Skin of body (tissue), 2 donors: ENCODE measurements around the gene WWOX. TPM values are rescaled to one million over a fixed set of nuclear protein-coding genes. Genes with fewer than 3 reads are reported as not detected.

ENCODE experiments used
- DNase-seq: peaks from one replicate; lab custom pipeline; 2025; lab: John Stamatoyannopoulos, UW
- total RNA-seq: library from RNA; depleted of rRNA; stranded (reverse); fragments of >200 nt; gene quantifications from one replicate; pipeline ENCODE4 v1.2.3, GENCODE V29; 2014

Gene WWOX
- total RNA-seq, 1 donor from 2014 or later = 30.5 TPM

GRCh38 chr16:78326731-78327130 lies 227.3 kb downstream of the WWOX start:
- DNase-seq = no peak

- no peak for DNase-seq
Observed at GRCh38 chr16:78331731-78332130, 232.3 kb downstream of the WWOX start.

- no peak for DNase-seq
Observed at GRCh38 chr16:78333808-78334207, 234.4 kb downstream of the WWOX start.

- DNase-seq = no peak
Observed at GRCh38 chr16:78340590-78340989, 241.1 kb downstream of the WWOX start.

- no peak for DNase-seq
Observed at GRCh38 chr16:78348068-78348467, 248.6 kb downstream of the WWOX start.

GRCh38 chr16:78348886-78349285 lies 249.4 kb downstream of the WWOX start:
- DNase-seq = no peak

- no peak for DNase-seq
Observed at GRCh38 chr16:78352184-78352583, 252.7 kb downstream of the WWOX start.

- no peak for DNase-seq
Observed at GRCh38 chr16:78353640-78354275, 254.3 kb downstream of the WWOX start.

- no peak for DNase-seq
Observed at GRCh38 chr16:78362524-78363135, 263.2 kb downstream of the WWOX start.

- peak; percentile 36 for DNase-seq
Observed at GRCh38 chr16:78363843-78364555, 264.5 kb downstream of the WWOX start.

- peak; percentile 64 for DNase-seq
Observed at GRCh38 chr16:78364556-78364880, 265.1 kb downstream of the WWOX start.

GRCh38 chr16:78365366-78365765 lies 265.9 kb downstream of the WWOX start:
- DNase-seq = peak; percentile 84

GRCh38 chr16:78368121-78369102 lies 269.0 kb downstream of the WWOX start:
- no peak for DNase-seq

GRCh38 chr16:78372277-78372676 lies 272.8 kb downstream of the WWOX start:
- DNase-seq = no peak

GRCh38 chr16:78375055-78375679 lies 275.7 kb downstream of the WWOX start:
- no peak for DNase-seq

GRCh38 chr16:78376452-78376851 lies 277.0 kb downstream of the WWOX start:
- DNase-seq = no peak

GRCh38 chr16:78377312-78377711 lies 277.9 kb downstream of the WWOX start:
- no peak for DNase-seq

GRCh38 chr16:78381060-78381459 lies 281.6 kb downstream of the WWOX start:
- DNase-seq = no peak

- no peak for DNase-seq
Observed at GRCh38 chr16:78383118-78383517, 283.7 kb downstream of the WWOX start.

GRCh38 chr16:78385086-78385805 lies 285.8 kb downstream of the WWOX start:
- no peak for DNase-seq
